GM21390 (cell line): ENCODE measurements around the gene EVPL.

ENCODE experiments used
- ATAC-seq: cut with Tn5 transposase; IDR thresholded peaks from one replicate; pipeline ENCODE4 v1.9.1; 2021; ENCODE audit not compliant: unreplicated experiment

The EVPL gene

GRCh38 chr17:76019833-76020467 lies 7.2 kb downstream of the EVPL start:
- no peak for ATAC-seq

- ATAC-seq: no peak
These were observed 8.3 kb downstream of the EVPL start for GRCh38 chr17:76018801-76019200.

DNA sequence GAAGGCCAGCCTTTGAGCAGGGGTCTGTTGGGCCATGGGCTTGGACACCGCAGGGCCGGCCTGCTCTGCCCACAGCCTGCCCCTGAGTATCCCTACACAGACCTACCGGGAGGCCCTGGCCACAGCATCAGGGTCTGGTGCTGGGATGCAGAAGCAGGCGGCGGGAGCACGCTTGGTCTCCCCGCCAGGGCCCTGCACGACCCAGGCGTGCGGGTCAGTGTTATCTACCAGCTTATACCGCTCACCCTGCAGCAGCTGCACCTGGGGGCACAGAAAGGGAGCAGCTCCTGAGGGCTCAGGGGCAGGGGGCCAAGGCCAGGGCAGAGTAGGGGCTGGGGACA lies 8.8 kb downstream of the EVPL start:
- no peak for ATAC-seq

- no peak for ATAC-seq
These were observed 9.4 kb downstream of the EVPL start for GRCh38 chr17:76017481-76018339.

GRCh38 chr17:76014925-76015261 lies 12.2 kb downstream of the EVPL start:
- no peak for ATAC-seq

DNA sequence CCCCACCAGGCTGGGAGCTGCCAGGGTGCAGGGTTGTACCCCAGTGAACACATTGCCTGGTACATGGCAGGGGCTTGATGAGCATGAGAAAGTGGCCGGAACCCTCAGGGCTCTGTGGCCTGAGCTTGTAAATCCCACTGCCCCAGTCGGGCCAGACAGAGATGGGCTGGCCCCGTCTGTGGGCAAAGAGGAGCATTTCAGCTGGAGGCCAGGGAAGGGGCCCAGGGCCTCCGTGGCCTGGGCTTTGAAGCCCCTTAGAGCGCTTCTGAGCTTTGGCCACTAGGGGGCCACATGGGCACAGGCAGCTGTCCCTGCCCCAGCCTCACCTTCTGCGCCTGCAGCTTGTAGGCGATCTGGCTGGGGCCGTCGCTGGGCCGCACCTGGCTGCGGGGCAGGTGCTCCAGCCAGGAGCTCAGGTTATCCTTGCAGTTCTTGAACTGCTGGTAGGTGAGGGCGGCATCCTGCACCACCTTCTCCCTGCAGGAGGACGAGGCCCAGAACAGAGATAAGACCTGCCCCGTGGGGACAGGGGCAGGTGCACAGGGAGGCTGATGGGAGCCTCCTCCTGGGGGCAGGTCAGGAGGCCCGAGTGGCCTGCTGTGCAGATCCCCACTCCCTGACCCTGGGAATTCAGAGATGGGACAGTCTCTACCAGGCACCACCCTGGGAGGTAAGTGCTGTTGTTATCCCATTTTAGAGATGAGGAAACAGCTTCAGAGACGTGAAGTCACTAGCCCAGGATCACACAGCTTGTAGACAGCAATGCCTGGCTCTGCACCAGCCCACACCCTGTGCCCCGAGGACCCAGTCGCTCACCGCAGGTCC lies 12.8 kb downstream of the EVPL start:
- ATAC-seq: no peak

GRCh38 chr17:76013377-76013932 lies 13.7 kb downstream of the EVPL start:
- no peak for ATAC-seq

GRCh38 chr17:76011951-76012350 lies 15.2 kb downstream of the EVPL start:
- no peak for ATAC-seq

GRCh38 chr17:76009969-76010661 lies 17.0 kb downstream of the EVPL start:
- ATAC-seq: no peak

DNA sequence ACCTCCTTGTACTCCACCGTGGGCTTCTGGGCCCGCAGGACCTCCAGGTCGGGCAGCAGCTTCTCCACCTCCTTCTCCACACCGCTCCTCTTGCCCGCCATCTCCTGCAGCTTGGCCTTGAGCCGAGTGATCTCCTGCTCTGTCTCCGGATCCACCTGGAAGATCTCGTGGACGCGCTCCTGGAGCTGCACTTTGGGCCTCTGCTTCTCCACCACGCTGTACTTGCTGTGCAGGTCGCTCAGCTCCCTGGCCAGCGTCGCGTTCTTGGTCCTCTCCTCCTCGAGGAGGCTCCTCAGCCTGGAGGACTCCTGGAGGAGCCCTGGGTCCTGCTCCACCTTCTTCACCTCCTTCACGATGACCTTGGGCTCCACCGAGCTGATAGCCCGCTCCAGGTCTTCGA lies 17.7 kb downstream of the EVPL start:
- no peak for ATAC-seq

DNA sequence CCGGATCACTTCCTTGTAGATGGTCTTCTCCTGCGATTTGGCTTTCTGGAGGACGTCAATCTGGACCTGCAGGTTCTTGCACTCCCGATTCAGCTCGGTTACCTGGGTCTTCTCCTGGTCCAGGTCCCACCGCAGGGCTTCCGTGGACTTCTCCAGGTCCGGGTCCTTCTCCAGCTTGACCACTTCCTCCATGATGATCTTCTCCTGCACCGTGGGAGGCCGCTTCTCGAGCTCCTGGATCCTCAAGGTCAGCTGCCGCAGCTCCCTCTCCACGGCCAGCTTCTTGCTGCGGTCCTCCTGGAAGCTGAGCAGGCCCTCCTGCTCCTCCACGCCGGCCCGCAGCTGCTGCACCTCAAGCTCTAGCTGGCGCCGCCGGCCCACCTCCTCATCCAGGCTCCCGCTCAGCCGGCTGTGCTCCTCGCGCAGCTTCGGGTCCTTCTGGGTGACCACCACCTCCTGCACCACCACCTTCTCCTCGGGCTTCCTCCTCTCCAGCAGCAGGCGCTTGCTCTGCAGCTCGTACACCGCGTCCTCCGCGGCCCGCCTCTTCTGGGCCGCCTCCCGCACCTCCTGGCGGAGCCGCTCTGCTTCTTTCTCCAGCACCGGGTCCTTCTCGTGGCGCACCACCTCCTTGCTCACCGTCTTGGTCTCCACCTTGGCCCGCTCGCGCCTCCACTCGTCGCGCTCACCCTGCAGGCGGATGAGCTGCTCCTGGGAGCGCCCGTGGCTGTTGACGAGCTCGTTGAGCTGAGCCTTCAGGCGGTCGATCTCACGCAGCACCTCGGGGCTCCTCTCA lies 18.3 kb downstream of the EVPL start:
- no peak for ATAC-seq

- no peak for ATAC-seq
These were observed 18.9 kb downstream of the EVPL start for GRCh38 chr17:76008208-76008607.

- no peak for ATAC-seq
These were observed 19.3 kb downstream of the EVPL start for GRCh38 chr17:76007850-76008165.

DNA sequence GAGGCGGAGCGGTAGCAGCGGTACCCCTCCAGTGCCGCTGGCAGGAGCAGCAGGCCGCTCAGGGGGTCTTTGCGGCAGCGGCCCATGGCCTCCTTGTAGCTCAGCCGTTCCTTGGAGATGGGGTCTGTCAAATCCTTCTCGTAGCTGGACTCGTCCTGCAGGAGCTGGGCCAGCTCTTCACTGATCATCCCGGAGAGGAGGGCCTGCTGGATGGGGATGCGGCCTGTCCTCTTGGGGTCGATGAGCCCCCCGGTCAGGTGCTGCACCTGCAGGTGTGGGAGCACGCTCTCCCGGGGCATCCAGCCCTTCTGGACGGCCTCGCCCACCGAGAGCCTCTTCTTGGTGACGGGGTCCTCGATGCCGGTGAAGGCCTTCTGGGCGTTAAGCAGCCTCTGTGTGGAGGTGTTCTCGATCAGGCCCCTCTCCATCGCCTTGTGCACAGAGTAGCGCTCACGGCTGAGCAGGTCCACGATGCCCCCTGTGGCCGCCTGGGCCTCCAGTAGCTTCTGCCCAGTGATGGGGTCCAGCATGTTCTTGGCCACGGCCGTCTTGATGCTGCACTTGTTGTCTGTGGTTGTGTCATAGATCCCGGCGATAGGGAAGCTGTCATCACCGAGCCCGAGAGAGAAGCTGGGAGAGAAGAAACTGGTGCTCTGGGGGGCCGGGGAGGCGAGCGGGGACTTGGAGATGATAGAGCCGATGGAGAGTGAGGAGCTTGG lies 19.8 kb downstream of the EVPL start:
- ATAC-seq: no peak

- no peak for ATAC-seq
These were observed 21.6 kb downstream of the EVPL start for GRCh38 chr17:76005263-76006149.

DNA sequence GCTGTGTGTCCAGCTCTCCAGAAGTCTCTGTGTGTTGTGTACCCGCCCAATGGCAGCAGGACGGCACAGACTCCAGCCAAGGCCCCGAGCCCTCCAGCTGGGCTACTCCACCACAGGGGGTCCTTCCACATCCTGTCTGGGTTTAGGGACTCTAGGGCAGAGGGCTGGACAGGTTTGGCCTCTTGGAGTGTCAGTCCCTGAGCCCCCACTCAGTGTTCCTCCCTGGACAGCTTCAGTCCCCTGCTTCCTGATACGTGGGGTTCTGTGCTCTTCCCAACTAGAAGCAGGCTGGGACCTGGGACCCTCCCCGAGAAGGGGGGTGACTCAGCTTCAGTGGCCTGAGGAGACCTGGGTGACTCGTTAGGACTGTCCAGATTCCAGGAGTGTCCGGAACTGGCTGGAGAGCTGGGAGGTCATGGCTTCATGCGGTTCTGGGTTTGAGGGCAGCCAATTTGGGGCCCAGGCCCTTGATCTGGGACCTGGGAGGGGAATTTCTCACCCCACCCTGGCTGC lies 22.3 kb downstream of the EVPL start:
- no peak for ATAC-seq

DNA sequence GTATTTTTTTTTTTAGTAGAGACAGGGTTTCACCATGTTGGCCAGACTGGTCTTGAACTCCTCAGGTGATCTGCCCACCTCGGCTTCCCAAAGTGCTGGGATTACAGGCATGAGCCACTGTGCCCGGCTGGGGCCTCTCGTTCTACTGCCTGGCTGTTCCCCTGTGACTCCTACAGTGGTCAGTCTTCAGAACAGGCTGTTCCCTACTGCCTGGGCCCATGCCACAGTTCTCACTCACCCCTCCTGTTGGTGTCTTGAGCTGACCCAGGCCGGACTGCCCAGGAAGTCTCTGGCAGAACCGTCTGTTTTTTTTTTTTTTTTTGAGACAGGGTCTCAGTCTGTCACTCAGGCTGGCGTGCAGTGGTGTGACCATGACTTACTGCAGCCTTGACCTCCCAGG lies 23.2 kb downstream of the EVPL start:
- no peak for ATAC-seq

GRCh38 chr17:76002100-76002499 lies 25.0 kb downstream of the EVPL start:
- ATAC-seq: no peak
